Pericardium fibroblast (primary cell): Measurements from ENCODE around the gene FHL3. TPM values are rescaled to one million over a fixed set of nuclear protein-coding genes. Genes with fewer than 3 reads are reported as not detected.

Experiments used
- total RNA-seq: library from RNA; depleted of rRNA; stranded (reverse); fragments of >200 nt; gene quantifications from 2 replicates; pipeline ENCODE4 v1.2.3, GENCODE V29; 2015

FHL3 gene, protein sequence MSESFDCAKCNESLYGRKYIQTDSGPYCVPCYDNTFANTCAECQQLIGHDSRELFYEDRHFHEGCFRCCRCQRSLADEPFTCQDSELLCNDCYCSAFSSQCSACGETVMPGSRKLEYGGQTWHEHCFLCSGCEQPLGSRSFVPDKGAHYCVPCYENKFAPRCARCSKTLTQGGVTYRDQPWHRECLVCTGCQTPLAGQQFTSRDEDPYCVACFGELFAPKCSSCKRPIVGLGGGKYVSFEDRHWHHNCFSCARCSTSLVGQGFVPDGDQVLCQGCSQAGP
- 43.2 and 51.1 TPM in 2 replicates for total RNA-seq

DNA sequence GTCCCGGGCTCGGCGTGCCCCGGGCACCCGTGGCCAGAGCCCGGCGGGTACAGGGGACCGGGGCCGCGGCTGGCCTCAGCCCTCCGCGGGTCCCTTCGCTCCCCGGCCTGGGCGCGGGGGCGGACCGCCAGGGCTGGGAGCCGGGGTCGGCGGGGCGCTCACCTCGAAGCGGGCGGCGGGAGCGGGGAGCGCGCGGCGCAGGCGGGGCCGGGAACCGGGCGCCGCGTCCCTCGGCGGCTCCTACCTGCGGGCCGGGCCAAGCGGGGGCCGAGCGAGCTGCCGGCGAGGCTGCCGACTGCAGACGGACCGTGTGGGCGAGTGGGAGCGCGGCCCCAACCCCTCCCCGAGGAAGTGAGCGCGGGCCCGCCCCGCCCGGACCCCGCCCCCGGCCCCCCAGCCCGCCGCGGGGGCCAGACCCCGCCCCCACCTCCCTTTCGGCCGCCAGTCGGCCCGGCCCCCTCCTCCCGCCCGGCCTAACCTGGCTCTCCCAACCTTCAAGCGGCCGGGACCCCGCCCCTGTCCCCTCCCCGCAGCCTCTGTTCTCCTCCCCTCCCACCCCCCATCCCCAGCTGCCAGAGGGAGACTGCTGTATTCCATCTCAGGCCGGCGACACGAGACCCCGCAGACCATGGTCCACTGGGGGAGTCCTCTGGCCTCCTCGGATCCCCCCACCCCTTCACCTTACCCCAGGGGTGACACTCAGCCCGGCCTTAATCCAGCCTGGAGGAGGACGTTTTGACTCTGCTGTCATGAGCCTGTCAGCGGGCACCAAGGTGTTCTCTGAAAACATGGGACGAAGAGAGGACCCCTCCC is at the start of gene FHL3:
TSS of gene FHL3 (minus strand) at position 320 of the 813 bp plus-strand sequence. CDS start 6,102 bp downstream, outside the sequence.

DNA sequence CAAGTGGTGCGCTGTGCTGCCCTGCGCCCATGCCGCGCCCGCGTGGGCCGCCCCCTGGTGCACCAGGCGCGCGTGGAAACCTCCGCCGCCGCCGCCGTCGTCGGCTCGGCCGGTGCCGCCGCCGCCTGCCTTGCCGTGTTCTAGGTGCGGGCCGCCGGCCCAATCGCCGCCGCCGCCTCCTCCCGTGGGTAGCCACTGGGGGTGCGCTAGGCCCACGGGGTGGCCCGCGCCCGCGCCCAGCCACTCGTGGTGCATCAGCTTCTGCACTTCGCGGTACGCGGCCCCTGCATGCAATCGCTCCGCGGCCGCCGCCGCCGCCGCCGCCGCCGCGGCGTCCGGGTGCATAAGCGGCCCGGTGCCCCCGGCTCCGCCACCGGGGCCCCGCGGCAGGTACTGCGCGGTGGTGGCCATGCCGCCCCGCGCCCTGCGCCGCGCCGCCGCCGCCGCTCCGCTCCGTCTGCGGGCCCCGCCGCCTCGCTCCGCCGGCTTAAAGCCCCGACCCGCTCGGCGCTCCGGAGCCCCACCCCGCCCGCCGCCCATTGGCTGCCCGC is 41.1 kb upstream of the FHL3 start, which contains the start of gene POU3F1:
TSS of gene POU3F1 (minus strand) at position 461 of the 551 bp plus-strand sequence. CDS start at position 411, 50 bp downstream.

DNA sequence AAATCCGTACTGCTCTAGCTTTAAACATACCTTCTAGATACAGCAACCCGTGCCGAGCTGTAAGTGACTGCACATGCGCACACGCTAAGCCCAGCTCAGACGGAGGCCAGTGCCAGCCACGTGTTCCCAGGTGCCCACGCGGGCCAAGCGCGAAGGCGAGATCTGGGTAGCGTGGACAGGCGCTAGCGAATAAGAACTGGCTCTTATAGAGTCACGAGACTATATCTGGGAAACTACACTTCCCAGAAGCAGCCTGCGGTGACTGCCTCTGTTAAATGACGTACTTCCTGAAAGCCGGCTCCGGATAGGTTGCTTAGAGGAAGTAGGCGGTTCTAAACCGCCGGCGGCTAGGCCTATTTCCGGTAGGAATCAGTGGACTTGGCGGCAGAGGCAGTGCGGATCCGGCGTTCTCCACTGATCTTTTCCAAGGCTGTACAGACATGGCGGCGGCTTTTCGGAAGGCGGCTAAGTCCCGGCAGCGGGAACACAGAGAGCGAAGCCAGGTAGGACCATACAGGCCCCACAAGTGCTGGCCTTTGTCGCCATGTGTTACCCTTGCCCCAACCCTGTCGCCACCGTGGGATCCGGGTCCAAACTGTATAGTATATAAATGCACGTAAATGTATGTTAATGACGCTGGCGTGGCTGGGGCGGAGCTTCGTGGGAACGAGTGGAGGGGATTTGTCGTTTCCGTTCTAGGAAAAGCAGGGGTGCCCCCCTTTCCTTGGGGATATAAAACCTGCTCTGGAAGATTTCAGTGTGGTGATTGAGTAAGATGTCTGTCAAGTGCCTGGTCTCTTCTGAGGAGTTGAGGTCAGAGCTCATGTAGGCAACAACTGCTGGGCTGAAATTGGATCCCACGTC is 7.3 kb upstream of the FHL3 start, which contains the start of gene UTP11:
TSS of gene UTP11 (plus strand) at position 372 of the 864 bp plus-strand sequence. CDS start at position 441, 69 bp downstream.

Other genes with a start within 250 kb of the FHL3 start
- not detected in 2 replicates for gene EPHA10, start 240.4 kb downstream of the FHL3 start, total RNA-seq
- gene MANEAL, start 211.7 kb downstream of the FHL3 start, total RNA-seq = 2.1 TPM in 1 of 2 replicates, not detected in the other
- gene C1orf122, start 197.7 kb downstream of the FHL3 start, total RNA-seq = 93.2 and 201 TPM in 2 replicates
- gene YRDC, start 197.3 kb downstream of the FHL3 start, total RNA-seq = 14.0 and 21.7 TPM in 2 replicates
- gene MTF1, start 145.9 kb downstream of the FHL3 start, total RNA-seq = 1.5 and 16.3 TPM in 2 replicates
- 15.8 and 18.7 TPM in 2 replicates for gene INPP5B, start 58.5 kb downstream of the FHL3 start, total RNA-seq
- 26.5 and 51.0 TPM in 2 replicates for gene SF3A3, start 15.5 kb downstream of the FHL3 start, total RNA-seq
- 28.4 and 34.3 TPM in 2 replicates for gene UTP11, start 7.2 kb upstream of the FHL3 start, total RNA-seq
- gene POU3F1, start 41.3 kb upstream of the FHL3 start, total RNA-seq = 0.35 TPM in 1 of 2 replicates, not detected in the other